PC-3 (cell line): ENCODE results near the gene TMEM38A.

ENCODE experiments used
- EZH2 ChIP-seq: fragments of 300-600 bp; sonication (generic); IDR thresholded peaks from one replicate; pipeline ENCODE4 v1.6.1; 2017; ENCODE audit warnings: antibody characterized with exemption, mild to moderate bottlenecking, low read length; ENCODE audit not compliant: unreplicated experiment
- TF ChIP-seq, protein P1 (sequence below): fragments of 300-600 bp; sonication (generic); conservative IDR thresholded peaks from 2 replicates; pipeline ENCODE4 v1.5.1; 2017; ENCODE audit warnings: antibody characterized with exemption, low read depth, mild to moderate bottlenecking, low read length

DNA sequence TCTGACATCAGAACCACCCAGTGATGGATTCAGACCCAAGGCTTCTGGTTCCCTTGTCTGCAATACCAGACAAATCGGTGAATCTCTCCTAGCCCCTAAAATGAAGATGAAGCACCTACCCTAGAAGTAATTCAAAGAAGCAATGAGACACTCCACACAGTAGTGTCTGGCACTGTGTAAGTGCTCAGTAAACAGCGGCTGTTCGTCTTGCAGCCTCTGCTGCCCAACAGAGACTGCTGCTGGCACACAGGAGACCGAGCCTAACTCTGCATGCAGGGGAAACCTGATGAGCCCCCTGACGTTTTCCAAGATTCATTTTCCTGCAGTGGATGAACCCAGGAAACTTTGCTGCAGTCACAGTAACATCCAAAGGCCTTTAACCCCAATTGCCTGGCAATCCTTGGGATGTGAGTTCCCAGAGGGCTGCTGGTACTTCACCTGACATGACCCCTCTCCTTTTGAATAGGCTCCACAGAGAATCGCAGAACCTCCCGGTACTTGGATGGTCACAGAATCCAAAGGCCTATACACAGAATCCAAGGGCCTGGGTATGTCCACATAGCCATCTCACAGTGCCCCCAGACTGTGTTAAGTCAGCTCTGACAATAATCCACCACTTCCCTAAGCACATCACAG lies 39.7 kb upstream of the TMEM38A start:
- TF ChIP-seq, protein P1, sequence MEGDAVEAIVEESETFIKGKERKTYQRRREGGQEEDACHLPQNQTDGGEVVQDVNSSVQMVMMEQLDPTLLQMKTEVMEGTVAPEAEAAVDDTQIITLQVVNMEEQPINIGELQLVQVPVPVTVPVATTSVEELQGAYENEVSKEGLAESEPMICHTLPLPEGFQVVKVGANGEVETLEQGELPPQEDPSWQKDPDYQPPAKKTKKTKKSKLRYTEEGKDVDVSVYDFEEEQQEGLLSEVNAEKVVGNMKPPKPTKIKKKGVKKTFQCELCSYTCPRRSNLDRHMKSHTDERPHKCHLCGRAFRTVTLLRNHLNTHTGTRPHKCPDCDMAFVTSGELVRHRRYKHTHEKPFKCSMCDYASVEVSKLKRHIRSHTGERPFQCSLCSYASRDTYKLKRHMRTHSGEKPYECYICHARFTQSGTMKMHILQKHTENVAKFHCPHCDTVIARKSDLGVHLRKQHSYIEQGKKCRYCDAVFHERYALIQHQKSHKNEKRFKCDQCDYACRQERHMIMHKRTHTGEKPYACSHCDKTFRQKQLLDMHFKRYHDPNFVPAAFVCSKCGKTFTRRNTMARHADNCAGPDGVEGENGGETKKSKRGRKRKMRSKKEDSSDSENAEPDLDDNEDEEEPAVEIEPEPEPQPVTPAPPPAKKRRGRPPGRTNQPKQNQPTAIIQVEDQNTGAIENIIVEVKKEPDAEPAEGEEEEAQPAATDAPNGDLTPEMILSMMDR = no peak
- no peak for TF ChIP-seq EZH2
